Activated T-helper 1 cell treated with anti-CD3 and anti-CD28 coated beads, Interleukin-2, amount 50 U/mL, for 16 hours (primary cell): ENCODE results near the gene WNK1.
"Not testable (repeated sequence)": the region's sequence is repeated elsewhere in the genome, so short reads cannot be mapped to it uniquely, and the experiment has no call there.

ENCODE experiments used
- DNase-seq, 2 donors: peaks; one replicate each; pipeline ENCODE4 v3.0.0-alpha.2; 2020; ENCODE audit warnings: low read depth in 1 of 2, low spot score in 1 of 2

Gene WNK1

DNA sequence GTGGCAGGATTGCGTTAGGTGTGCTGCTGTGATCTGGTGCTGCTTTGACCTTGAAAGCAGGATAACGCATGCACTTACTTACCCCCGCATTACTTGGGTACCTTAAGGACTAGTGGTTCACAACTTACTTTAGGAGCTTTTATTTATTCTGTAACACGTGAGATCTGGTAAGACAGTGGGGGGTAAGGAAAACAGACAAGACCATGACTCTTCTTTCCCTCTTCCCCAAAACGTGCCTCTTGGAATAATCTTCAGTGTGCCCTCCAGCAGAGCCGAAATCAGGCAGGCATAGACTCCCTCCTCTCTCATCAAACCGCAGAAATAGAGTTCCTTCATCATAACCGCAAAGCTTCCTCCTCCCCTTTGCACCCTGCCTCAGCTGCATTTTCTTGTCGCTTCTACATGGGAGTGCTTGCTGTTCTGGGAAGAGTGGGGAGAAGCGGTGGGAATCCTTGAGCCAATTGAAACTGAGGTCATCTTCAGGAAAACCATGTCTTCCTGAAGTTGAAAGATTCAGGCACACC lies 153.7 kb downstream of the WNK1 start:
- DNase-seq = no peak

- no peak for DNase-seq
Observed at GRCh38 chr12:907413-908185, 155.2 kb downstream of the WNK1 start.

- DNase-seq = no peak
Observed at GRCh38 chr12:909861-910260, 157.5 kb downstream of the WNK1 start.

DNA sequence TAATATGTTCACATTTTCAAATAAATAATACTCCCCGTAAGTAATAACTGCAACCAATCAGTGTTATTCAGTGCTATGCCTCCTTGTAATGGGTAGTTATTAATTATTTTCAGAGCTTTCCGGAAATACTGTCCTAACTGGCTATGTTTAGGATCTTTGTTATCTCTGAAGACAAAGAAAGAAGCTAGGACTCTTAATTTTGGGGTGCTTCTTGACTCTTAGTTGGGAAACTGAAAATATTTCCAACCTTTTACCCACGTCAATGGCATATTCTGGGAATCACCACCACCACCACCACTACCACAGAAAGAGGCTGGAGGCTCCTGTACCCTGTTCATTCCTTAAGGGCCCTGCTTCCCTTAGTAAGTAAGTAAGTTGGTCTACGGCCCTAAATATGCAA lies 158.0 kb downstream of the WNK1 start:
- no peak for DNase-seq

GRCh38 chr12:911191-911826 lies 158.9 kb downstream of the WNK1 start:
- no peak for DNase-seq

- no peak for DNase-seq
Observed at GRCh38 chr12:912466-913235, 160.3 kb downstream of the WNK1 start.

DNA sequence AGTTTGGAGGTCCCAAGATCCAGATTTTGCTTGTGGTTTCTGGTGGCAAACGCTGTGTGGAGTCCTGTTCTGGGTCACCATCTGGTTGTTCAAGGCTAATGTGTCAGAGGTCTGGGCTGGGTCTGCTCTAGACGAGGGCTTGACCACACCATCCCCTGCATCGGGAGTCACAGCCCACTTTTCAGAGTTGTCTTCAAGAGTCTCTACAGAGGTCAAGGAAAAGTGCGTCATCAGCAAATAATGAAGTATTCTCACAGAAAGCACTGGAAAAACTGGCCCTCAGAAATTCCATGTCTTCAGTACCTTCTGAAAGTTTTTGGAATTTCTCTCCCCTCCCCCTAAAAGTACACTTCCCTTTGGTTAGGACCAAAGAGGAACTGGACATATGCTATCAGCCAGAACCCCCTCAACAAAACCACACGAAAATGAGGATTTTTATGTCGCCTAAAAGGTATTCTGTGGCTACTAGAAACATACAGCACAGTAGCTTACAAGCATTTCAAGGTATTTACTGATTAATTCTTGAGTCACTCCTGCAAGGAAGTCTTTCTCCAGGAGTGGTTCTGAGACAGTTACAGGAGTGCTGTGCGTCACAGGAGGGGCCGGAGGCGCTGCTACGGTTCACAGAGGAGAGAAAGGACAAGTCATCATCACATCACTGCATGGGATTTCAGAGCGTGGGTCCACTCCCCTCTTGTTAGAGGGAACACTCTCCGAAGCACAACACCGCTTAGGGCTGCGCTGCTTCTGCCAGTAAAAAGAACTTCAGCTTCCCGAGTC lies 161.7 kb downstream of the WNK1 start:
- no peak for DNase-seq

GRCh38 chr12:915090-915489 lies 162.7 kb downstream of the WNK1 start:
- DNase-seq = no peak

DNA sequence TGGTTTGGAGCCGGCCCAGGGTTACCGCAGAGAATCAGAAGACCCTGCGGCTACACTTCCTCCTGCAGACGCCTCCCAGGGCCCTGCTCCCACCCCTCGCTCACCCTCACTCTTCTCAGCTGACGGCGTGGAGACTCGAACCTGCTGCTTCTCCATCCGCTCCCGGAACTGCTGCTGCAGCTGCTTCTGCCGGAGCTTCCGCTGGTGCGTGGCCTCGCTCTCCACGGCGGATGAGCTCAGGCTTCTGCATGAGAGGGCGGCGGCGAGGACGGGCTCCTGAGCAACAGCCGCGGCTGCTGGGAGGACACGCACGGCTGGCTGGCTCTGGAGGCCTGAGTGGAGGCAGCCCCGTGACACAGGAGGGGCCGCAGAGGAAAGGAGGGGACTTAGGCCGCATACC lies 163.9 kb downstream of the WNK1 start:
- no peak for DNase-seq

DNA sequence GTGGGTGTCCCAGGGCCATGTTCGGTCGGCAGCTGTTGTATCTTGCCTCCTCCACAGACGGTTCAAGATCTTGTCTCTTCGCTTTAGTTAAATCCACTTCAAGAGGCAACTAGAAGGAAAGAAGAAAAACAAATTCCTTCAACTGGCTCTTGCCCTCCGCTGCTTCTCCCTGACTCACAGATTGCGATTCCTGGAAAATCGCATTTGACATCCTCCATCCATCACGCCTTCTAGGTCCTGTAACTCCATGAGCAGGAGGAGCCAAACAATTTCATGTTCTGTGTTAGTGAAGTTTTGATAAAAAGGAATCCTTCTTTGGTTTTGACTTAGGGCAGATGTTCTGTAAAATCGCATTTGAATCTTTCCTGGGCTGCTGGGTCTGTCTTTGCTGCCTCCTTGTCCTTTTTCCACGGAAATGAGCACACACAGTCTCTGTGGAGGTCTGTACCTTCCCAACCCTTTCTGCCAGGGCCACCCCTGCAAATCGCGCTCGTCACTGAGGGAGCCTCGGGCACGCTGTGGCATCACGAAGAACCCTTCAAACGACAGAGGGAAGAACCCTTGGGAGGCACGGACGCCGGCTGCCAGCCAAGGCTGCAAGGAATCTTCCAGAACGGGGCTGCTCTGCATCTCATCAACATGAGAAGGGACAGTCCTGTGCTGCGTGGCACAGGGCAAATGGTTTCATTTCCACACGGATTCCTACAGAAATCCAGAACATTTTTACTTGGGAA lies 164.5 kb downstream of the WNK1 start:
- no peak for DNase-seq

- no peak for DNase-seq
Observed at GRCh38 chr12:920676-921075, 168.3 kb downstream of the WNK1 start.

DNA sequence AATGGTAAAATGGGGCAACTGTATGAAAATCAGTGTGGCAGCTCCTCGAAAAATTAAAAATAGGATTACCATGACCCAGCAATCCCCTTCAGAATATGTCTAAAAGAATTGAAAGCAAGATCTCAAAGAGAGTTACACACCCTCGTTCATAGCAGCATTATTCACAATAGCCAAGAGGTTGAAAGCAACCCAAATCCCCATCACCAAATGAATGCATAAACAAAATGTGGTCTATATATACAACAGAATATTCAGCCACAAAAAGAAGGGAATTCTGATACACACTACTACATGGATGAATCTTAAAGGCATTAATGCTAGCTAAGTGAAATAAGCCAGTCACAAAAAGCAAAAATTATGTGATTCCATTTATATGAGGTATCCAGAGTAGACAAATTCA lies 169.9 kb downstream of the WNK1 start:
- DNase-seq = no peak

DNA sequence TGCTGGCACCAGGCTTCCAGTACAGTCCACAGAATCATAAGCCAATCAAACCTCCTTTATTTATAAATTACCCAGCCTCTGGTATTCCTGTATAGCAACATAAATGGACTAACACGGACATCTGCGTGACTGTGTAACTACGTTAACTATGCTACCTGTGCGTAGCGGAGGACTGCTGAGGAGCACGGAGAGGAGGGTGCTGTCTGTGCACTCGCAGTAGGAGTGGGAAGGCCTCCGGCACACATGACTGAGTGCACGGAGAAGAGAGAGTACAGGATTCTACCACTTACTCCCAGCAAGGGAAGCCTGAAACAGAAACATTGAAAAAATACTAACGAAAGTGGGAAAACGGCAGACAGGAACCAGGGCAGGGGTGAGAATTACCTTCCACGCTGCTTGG lies 174.3 kb downstream of the WNK1 start:
- DNase-seq = no peak

DNA sequence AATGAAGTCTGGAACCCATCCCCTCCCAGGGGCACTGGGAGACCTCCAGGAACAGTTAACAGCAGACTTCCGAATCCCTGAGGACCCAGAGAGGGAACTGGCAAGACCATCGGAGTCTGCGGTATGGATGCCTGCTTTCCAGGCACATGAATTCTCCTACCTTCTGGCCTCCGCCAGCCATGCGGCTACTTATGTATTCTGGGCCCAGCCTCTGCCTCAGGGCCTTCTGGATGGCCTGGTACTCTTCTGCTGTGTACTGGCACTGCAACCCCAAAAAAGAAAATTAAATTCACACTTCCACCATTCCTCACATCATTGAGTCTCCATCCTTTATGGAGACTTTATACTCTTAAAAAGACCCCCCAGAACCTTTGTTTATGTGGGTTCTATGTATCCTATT lies 178.7 kb downstream of the WNK1 start:
- DNase-seq = no peak

- no peak for DNase-seq
Observed at GRCh38 chr12:931591-931990, 179.2 kb downstream of the WNK1 start.

- not testable (repeated sequence) for DNase-seq
Observed at GRCh38 chr12:935891-936290, 183.5 kb downstream of the WNK1 start.

DNA sequence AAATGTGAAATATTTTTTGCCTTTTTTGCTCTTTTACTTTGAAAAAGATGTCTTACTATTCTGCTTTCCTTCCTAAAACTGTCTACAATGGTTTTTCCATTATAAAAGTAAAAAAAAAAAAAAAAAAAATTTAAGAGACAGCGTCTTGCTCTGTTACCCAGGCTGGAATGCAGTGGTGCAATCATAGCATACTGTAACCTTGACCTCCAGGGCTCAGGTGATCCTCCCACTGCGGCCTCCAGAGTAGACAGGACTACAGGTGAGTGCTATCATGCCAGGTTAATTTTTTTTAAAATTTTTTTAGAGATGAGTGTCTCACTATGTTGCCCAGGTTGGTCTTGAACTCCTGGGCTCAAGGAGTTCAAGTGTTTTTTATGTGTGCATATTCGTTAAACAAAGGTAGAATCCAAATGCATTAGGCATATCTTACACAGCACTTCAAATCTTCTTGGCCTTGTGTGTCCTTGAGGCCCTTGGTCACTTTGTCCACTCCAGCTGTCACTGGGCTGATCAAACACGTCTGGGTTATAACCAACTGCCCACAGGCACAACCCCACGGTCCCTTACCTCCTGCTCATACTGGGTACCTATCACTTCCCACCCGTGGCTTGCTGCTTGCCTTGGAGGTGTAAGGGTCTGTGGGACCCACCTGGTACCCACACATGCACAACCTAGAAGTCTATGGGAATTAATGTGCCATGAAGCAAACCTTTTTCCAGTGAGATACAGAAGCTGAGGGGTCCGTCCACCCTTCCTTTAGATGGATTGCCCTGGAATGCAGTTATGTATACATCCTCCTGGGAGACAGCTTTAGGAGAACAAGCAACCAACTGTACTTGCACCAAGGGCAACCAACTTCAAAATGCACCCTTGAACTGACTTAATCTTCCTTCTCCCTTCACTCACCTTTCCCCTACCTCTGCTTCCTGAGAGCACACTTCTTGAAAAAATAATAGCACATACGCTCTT lies 184.3 kb downstream of the WNK1 start:
- DNase-seq = no peak

DNA sequence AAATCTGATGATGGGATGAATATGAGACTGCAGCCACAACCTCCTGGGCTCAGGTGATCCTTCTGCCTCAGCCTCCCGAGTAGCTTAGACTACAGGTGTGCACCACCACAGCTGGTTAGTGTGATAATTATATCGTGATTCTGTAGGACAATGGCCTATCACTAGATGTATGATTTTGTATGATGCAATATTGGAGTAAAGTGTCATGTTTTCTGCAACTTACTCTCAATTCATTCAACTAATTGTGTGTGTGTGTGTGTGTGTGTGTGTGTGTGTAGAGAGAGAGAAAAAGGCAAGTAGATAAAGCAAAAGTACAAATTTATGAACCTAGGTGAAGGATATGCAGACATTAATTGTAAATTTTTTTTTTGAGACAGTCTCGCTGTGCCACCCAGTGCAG lies 186.4 kb downstream of the WNK1 start:
- no peak for DNase-seq

- DNase-seq = no peak
Observed at GRCh38 chr12:943051-943450, 190.7 kb downstream of the WNK1 start.
